Panc1 (cell line): Measurements from ENCODE around the gene FFAR3. TPM values are rescaled to one million over a fixed set of nuclear protein-coding genes. Genes with fewer than 3 reads are reported as not detected.

ENCODE experiments used
- ATAC-seq: fragments of 200-7000 bp; cut with Tn5 transposase; 2 replicates; pipeline ENCODE4 v1.9.1; 2020; ENCODE audit warnings: mild to moderate bottlenecking, moderate library complexity
- BruUV-seq: library from RNA; stranded (reverse); fragments of 400-500 nt; replicated peaks from 2 replicates; lab custom pipeline; 2021; lab: Mats Ljungman, UMichigan
- CTCF ChIA-PET: fragments of 300-600 bp; sonication (Branson Sonifier 250); formaldehyde crosslinking; loops from one replicate; lab custom pipeline; 2022; ENCODE audit warnings: antibody characterized with exemption; lab: Charles Lee
- POLR2A ChIA-PET: fragments of 300-600 bp; sonication (Branson Sonifier 250); formaldehyde crosslinking; loops from one replicate; lab custom pipeline; 2022; ENCODE audit warnings: antibody characterized with exemption; lab: Charles Lee
- DNase-seq: peaks from one replicate; pipeline ENCODE4 v3.0.0-alpha.2; 2010; ENCODE audit warnings: low read depth, low spot score
- H3K27ac ChIP-seq: 2 replicates; pipeline ENCODE4 v1.5.1; 2011; ENCODE audit warnings: mild to moderate bottlenecking, low read length, inconsistent platforms
- H3K27me3 ChIP-seq: fragments of 200-500 bp; sonication (Bioruptor generic); 2 replicates; pipeline ENCODE4 v1.6.0; 2014; ENCODE audit warnings: low read length, inconsistent platforms; ENCODE audit not compliant: control insufficient read depth, insufficient read depth
- H3K36me3 ChIP-seq: fragments of 200-500 bp; sonication (Bioruptor generic); 2 replicates; pipeline ENCODE4 v1.5.1; 2014; ENCODE audit warnings: inconsistent platforms, mild to moderate bottlenecking, low read length, moderate library complexity; ENCODE audit not compliant: control insufficient read depth, insufficient read depth
- H3K4me1 ChIP-seq: 2 replicates; pipeline ENCODE4 v1.5.1; 2011; ENCODE audit warnings: inconsistent platforms, mild to moderate bottlenecking, low read length, moderate library complexity; ENCODE audit not compliant: control insufficient read depth, insufficient read depth
- H3K4me3 ChIP-seq, 2 experiments: 2 replicates each; pipeline ENCODE4 v1.5.1; 2011 to 2012; ENCODE audit warnings: low read depth in 2 of 2, low read length in 2 of 2, mild to moderate bottlenecking in 2 of 2, inconsistent platforms in 1 of 2, moderate library complexity in 1 of 2
- H3K9me3 ChIP-seq: fragments of 200-500 bp; sonication (Bioruptor generic); 2 replicates; pipeline ENCODE4 v1.5.1; 2014; ENCODE audit warnings: low read depth, mild to moderate bottlenecking, inconsistent platforms, low read length, moderate library complexity; ENCODE audit not compliant: control insufficient read depth, insufficient read depth
- CTCF ChIP-seq: fragments of 450-650 bp; IDR thresholded peaks from 2 replicates; pipeline ENCODE4 v1.5.1; 2017; ENCODE audit warnings: mild to moderate bottlenecking
- POLR2AphosphoS5 ChIP-seq: IDR thresholded peaks from 2 replicates; pipeline ENCODE4 v1.6.1; 2012; ENCODE audit warnings: mild to moderate bottlenecking, low read depth, low read length, moderate library complexity
- SIN3A ChIP-seq: IDR thresholded peaks from 2 replicates; pipeline ENCODE4 v1.6.1; 2012; ENCODE audit warnings: low read depth, mild to moderate bottlenecking, low read length, moderate library complexity, borderline replicate concordance; ENCODE audit not compliant: insufficient read depth
- TCF7L2 ChIP-seq: IDR thresholded peaks from 2 replicates; pipeline ENCODE4 v1.6.1; 2011; ENCODE audit warnings: mild to moderate bottlenecking, low read depth, low read length, inconsistent platforms
- in situ Hi-C: cut with HindIII; loops from 2 replicates; pipeline ENCODE4 v1.10.0; 2016; ENCODE audit warnings: low sequenced_read_pairs, low pct_unique_long_range_greater_than_20kb
- intact Hi-C: fragments of 100-400 bp; cut with micrococcal nuclease; formaldehyde crosslinking; loops from one replicate; pipeline ENCODE4 v1.10.0; 2022; ENCODE audit not compliant: unreplicated experiment
- total RNA-seq: library from RNA; stranded (reverse); gene quantifications from one replicate; pipeline ENCODE4 v1.2.1, GENCODE V29; 2021; ENCODE audit not compliant: unreplicated experiment
- TF ChIP-seq, protein P1 (sequence below), 2 experiments: IDR thresholded peaks; 2 replicates each; pipeline ENCODE4 v1.6.1; 2011 to 2012; ENCODE audit warnings: low read depth in 2 of 2, control low read depth in 1 of 2, low read length in 1 of 2, mild to moderate bottlenecking in 1 of 2, moderate library complexity in 1 of 2; ENCODE audit not compliant: insufficient read depth in 1 of 2

The FFAR3 gene
- total RNA-seq, 1 experiment from 2014 or later = not detected

DNA sequence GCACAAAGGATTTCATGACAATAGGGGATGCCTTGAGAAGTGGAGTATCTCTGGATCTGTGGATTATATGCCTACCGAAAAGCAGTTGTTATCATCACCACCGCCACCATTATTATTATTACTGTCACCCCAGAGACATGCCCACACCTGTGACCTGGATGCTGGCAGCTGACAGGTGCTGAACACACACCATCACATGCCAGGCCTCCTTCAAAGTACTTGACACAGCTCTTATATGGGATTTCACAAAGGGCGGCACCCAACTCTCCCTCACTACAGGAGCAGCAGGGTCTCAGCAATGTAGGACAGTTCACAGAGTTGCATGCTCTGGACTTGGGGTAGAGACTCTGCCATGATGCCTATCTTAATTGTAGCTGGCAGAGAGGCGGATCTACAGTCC, 7.0 kb downstream of the FFAR3 start:
- no peak for DNase-seq
- in situ Hi-C loops = no loop called here

DNA sequence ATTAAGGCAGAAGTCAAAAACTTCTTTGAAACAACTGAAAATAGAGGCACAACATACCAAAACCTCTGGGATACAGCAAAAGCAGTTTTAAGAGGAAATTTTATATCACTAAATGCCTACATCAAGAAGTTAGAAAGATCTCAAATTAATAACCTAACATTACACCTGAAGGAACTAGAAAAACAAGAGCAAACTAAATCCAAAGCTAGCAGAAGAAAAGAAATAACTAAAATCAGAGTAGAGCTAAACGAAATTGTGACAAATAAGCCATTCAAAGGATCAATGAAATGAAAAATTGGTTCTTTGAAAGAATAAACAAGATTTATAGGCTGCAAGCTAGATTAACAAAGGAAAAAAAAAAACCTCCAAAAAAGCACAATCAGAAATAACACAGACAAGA, 10.1 kb downstream of the FFAR3 start:
- in situ Hi-C loops = no loop called here
- peaks cover 4% of the 10 kb centered on the region for H3K27me3 ChIP-seq
- no peak overlapping the region for H3K4me3 ChIP-seq
- no peak for DNase-seq
- POLR2A ChIA-PET = no interaction called here
- no peak overlapping the region for H3K27ac ChIP-seq
- no TSS peak for BruUV-seq
- ATAC-seq = no peak
- H3K4me1 ChIP-seq = no peaks in the 10 kb centered on the region
- no peaks in the 10 kb centered on the region for H3K9me3 ChIP-seq
- CTCF ChIA-PET = no interaction called here
- TF ChIP-seq, protein P1, sequence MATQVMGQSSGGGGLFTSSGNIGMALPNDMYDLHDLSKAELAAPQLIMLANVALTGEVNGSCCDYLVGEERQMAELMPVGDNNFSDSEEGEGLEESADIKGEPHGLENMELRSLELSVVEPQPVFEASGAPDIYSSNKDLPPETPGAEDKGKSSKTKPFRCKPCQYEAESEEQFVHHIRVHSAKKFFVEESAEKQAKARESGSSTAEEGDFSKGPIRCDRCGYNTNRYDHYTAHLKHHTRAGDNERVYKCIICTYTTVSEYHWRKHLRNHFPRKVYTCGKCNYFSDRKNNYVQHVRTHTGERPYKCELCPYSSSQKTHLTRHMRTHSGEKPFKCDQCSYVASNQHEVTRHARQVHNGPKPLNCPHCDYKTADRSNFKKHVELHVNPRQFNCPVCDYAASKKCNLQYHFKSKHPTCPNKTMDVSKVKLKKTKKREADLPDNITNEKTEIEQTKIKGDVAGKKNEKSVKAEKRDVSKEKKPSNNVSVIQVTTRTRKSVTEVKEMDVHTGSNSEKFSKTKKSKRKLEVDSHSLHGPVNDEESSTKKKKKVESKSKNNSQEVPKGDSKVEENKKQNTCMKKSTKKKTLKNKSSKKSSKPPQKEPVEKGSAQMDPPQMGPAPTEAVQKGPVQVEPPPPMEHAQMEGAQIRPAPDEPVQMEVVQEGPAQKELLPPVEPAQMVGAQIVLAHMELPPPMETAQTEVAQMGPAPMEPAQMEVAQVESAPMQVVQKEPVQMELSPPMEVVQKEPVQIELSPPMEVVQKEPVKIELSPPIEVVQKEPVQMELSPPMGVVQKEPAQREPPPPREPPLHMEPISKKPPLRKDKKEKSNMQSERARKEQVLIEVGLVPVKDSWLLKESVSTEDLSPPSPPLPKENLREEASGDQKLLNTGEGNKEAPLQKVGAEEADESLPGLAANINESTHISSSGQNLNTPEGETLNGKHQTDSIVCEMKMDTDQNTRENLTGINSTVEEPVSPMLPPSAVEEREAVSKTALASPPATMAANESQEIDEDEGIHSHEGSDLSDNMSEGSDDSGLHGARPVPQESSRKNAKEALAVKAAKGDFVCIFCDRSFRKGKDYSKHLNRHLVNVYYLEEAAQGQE (IDR thresholded peaks at IDR 0.05; ENCODE audit: insufficient read depth in 1 of 2, low read depth in 2 of 2, low read length in 1 of 2) = no peak
- TF ChIP-seq TCF7L2 (no peak), CTCF (no peak), POLR2AphosphoS5 (no peak), SIN3A (no peak)
- intact Hi-C loops = no loop called here
- no peaks in the 10 kb centered on the region for H3K36me3 ChIP-seq

More for the DNA sequence above, 7.0 kb downstream of the FFAR3 start:
- no TSS peak for BruUV-seq
- Histone ChIP-seq H3K36me3 (no peaks in the 10 kb centered on the region), H3K27ac (no peak overlapping the region), H3K27me3 (peaks cover 4% of the 10 kb centered on the region; the same call in 1 of the 2 replicates), H3K9me3 (no peaks in the 10 kb centered on the region), H3K4me3 (no peak overlapping the region), H3K4me1 (no peaks in the 10 kb centered on the region)
- no peak for ATAC-seq
- POLR2A ChIA-PET = no interaction called here
- TF ChIP-seq SIN3A (no peak), CTCF (no peak), TCF7L2 (no peak), POLR2AphosphoS5 (no peak)
- TF ChIP-seq, protein P1 (IDR thresholded peaks at IDR 0.05; ENCODE audit: insufficient read depth in 1 of 2, low read depth in 2 of 2, low read length in 1 of 2) = no peak
- CTCF ChIA-PET = interaction anchor here (0.6 kb wide), 1 partner anchor 9 kb away, joined by 10 read pairs; no protein-coding TSS in a partner anchor
- intact Hi-C loops = no loop called here
